Measurements from ENCODE around the gene SLC36A1.

SLC36A1 gene

DNA sequence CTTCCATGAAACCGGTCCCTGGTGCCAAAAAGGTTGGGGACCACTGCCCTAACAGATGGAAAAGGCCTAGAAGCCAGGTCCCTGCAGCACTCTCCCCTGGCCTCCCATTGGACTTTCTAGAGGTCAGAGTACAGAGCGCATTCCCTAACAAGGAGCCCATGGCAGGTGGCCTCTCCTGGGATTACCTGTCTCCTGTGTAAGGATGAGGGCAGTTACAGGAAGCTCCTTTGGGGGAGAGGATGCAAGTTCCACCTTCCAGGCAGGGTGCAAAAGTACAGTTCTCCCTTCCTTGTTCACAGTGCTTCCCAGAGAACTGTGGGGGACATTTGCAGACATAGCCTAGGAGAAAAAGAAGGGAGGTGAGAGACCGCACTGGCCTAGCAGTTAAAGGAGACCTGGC lies 62.4 kb downstream of the SLC36A1 start:
- Histone ChIP-seq H4K20me1 (ENCODE audit: control insufficient read depth, insufficient read depth, low read depth, low read length) (no peaks in the 10 kb centered on the region), H3K79me2 (ENCODE audit: control insufficient read depth, low read length) (no peaks in the 10 kb centered on the region), H3K27me3 (ENCODE audit: control insufficient read depth, low read length) (no peaks in the 10 kb centered on the region), H3K9me3 (ENCODE audit: control insufficient read depth, insufficient read depth, low read length) (no peaks in the 10 kb centered on the region), H3F3A (ENCODE audit: control insufficient read depth, insufficient read depth) (no peaks in the 10 kb centered on the region), H3K4me3 (ENCODE audit: low read length) (no peak overlapping the region), H3K9me2 (replicated peaks; ENCODE audit: control insufficient read depth, low read length) (no peaks in the 10 kb centered on the region), H3K36me3 (ENCODE audit: control insufficient read depth, low read length) (no peaks in the 10 kb centered on the region), H3K27ac (ENCODE audit: low read depth, low read length) (no peak overlapping the region), H3K4me2 (ENCODE audit: low read length) (no peak overlapping the region), H3K4me1 (ENCODE audit: control insufficient read depth, low read length) (peaks cover 7% of the 10 kb centered on the region)
- TF ChIP-seq, protein P1, sequence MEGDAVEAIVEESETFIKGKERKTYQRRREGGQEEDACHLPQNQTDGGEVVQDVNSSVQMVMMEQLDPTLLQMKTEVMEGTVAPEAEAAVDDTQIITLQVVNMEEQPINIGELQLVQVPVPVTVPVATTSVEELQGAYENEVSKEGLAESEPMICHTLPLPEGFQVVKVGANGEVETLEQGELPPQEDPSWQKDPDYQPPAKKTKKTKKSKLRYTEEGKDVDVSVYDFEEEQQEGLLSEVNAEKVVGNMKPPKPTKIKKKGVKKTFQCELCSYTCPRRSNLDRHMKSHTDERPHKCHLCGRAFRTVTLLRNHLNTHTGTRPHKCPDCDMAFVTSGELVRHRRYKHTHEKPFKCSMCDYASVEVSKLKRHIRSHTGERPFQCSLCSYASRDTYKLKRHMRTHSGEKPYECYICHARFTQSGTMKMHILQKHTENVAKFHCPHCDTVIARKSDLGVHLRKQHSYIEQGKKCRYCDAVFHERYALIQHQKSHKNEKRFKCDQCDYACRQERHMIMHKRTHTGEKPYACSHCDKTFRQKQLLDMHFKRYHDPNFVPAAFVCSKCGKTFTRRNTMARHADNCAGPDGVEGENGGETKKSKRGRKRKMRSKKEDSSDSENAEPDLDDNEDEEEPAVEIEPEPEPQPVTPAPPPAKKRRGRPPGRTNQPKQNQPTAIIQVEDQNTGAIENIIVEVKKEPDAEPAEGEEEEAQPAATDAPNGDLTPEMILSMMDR (IDR thresholded peaks at IDR 0.05; ENCODE audit: low read depth, low read length, poor library complexity, severe bottlenecking), result no peak
- TF ChIP-seq EZH2phosphoT487 (IDR thresholded peaks at IDR 0.05; ENCODE audit: borderline replicate concordance, low read length), result no peak

DNA sequence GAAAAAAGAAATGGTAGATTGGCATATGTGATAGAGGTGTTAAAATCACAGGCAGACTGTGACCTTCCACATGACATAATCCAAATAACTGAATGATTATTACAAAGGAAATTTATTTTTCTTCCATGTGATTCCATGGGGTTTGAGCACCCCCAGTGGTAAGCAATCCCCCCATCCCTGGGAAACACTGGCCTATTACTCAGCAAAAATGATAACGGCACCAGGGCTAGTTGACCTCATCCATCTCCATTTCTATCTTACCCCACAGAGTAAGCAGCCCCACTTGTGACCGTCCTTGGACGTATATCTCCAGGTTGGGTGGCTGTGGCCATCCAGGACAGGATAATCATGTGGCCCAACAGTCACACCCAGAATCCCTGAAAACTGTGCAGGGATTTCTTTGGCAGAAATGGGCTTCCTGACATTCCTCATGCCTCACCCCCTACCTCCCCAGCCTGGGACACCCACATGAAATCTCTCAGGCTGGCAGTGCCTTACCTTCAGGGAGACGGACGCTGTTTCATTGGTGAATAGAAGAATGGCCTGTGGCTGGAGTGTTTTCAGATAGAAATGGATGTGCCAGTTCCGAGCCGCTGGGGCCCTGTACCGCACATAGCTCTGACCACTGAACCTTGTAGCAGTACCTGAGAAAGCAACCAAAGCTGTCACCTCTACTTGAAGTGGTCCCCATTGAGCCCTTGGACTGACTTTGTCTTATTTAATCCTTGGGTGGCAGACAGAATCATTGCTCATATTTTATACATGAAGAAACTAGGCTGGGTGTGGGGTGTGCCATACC lies 69.9 kb downstream of the SLC36A1 start:
- no peak overlapping the region for H3K4me2 ChIP-seq (ENCODE audit: low read length)
- no peaks in the 10 kb centered on the region for H4K20me1 ChIP-seq (ENCODE audit: control insufficient read depth, insufficient read depth, low read depth, low read length)
- TF ChIP-seq, protein P1 (IDR thresholded peaks at IDR 0.05; ENCODE audit: low read depth, low read length, poor library complexity, severe bottlenecking), result no peak
- no peak for TF ChIP-seq EZH2phosphoT487 (IDR thresholded peaks at IDR 0.05; ENCODE audit: borderline replicate concordance, low read length)
- H3K36me3 ChIP-seq (ENCODE audit: control insufficient read depth, low read length), result no peaks in the 10 kb centered on the region
- H3F3A ChIP-seq (ENCODE audit: control insufficient read depth, insufficient read depth), result no peaks in the 10 kb centered on the region
- H3K79me2 ChIP-seq (ENCODE audit: control insufficient read depth, low read length), result no peaks in the 10 kb centered on the region
- no peaks in the 10 kb centered on the region for H3K4me1 ChIP-seq (ENCODE audit: control insufficient read depth, low read length)
- no peaks in the 10 kb centered on the region for H3K9me2 ChIP-seq (replicated peaks; ENCODE audit: control insufficient read depth, low read length)
- H3K4me3 ChIP-seq (ENCODE audit: low read length), result no peak overlapping the region
- no peaks in the 10 kb centered on the region for H3K27me3 ChIP-seq (ENCODE audit: control insufficient read depth, low read length)
- no peaks in the 10 kb centered on the region for H3K9me3 ChIP-seq (ENCODE audit: control insufficient read depth, insufficient read depth, low read length)
- no peak overlapping the region for H3K27ac ChIP-seq (ENCODE audit: low read depth, low read length)

DNA sequence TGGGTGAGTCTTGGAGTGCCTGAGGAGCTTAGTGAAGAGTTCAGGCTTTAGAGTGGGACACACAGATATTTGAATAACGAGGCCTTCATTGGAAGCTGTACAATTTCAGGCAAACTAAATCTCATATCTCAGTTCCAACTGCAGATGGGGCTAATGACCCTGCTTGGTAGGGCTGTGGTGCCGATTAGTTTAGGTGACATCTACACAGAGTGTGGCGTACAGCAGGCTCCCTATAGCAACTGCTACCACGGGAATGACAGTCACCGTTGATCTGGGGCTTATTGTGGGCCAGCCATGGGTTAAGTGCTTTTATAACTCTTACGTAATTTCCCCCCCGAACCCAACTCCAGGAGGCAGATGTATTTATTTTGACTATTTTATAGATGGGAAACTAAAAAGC lies 72.9 kb downstream of the SLC36A1 start:
- Histone ChIP-seq H3K4me2 (ENCODE audit: low read length) (no peak overlapping the region), H3K36me3 (ENCODE audit: control insufficient read depth, low read length) (no peaks in the 10 kb centered on the region), H3K4me1 (ENCODE audit: control insufficient read depth, low read length) (no peaks in the 10 kb centered on the region), H3K9me3 (ENCODE audit: control insufficient read depth, insufficient read depth, low read length) (no peaks in the 10 kb centered on the region), H3K79me2 (ENCODE audit: control insufficient read depth, low read length) (no peaks in the 10 kb centered on the region), H3K9me2 (replicated peaks; ENCODE audit: control insufficient read depth, low read length) (no peaks in the 10 kb centered on the region), H3K27me3 (ENCODE audit: control insufficient read depth, low read length) (no peaks in the 10 kb centered on the region), H3K27ac (ENCODE audit: low read depth, low read length) (no peak overlapping the region), H4K20me1 (ENCODE audit: control insufficient read depth, insufficient read depth, low read depth, low read length) (no peaks in the 10 kb centered on the region), H3K4me3 (ENCODE audit: low read length) (no peak overlapping the region), H3F3A (ENCODE audit: control insufficient read depth, insufficient read depth) (no peaks in the 10 kb centered on the region)
- TF ChIP-seq, protein P1 (IDR thresholded peaks at IDR 0.05; ENCODE audit: low read depth, low read length, poor library complexity, severe bottlenecking), result no peak
- TF ChIP-seq EZH2phosphoT487 (IDR thresholded peaks at IDR 0.05; ENCODE audit: borderline replicate concordance, low read length), result no peak
